Measurements from ENCODE around the gene RER1. TPM values are rescaled to one million over a fixed set of nuclear protein-coding genes. Genes with fewer than 3 reads are reported as not detected.

Gene RER1, protein sequence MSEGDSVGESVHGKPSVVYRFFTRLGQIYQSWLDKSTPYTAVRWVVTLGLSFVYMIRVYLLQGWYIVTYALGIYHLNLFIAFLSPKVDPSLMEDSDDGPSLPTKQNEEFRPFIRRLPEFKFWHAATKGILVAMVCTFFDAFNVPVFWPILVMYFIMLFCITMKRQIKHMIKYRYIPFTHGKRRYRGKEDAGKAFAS
- 89.7 and 98.1 TPM in 2 replicates for total RNA-seq

GRCh38 chr1:2391041-2391930, at the start of gene RER1, which contains the start of gene MORN1:
Gene RER1, plus strand, starts transcription at chr1:2391841. Its CDS starts 3,950 bp downstream, at chr1:2395791.
Gene MORN1, minus strand, starts transcription at chr1:2391554. Its CDS starts 21 bp downstream, at chr1:2391533.

GRCh38 chr1:2412395-2412772, 20.7 kb downstream of the RER1 start, which contains the start of gene PEX10:
Gene PEX10, minus strand, starts transcription at chr1:2412564. Its CDS starts 62 bp downstream, at chr1:2412502.

Other genes with a start within 250 kb of the RER1 start
- 16.7 and 23.2 TPM in 2 replicates for gene FAAP20, start 197.1 kb upstream of the RER1 start, total RNA-seq
- 19.9 and 21.7 TPM in 2 replicates for gene SKI, start 163.5 kb upstream of the RER1 start, total RNA-seq
- 13.7 and 19.6 TPM in 2 replicates for gene MORN1, start 287 bp upstream of the RER1 start, total RNA-seq
- gene PEX10, start 20.7 kb downstream of the RER1 start, total RNA-seq = 38.4 and 42.6 TPM in 2 replicates
- 0.11 and 0.12 TPM in 2 replicates for gene PLCH2, start 84.4 kb downstream of the RER1 start, total RNA-seq
- 28.1 and 33.4 TPM in 2 replicates for gene PANK4, start 134.8 kb downstream of the RER1 start, total RNA-seq
- gene HES5, start 138.4 kb downstream of the RER1 start, total RNA-seq = not detected in 2 replicates
- gene TNFRSF14, start 164.5 kb downstream of the RER1 start, total RNA-seq = 16.5 and 35.4 TPM in 2 replicates
- gene PRXL2B, start 194.9 kb downstream of the RER1 start, total RNA-seq = 11.7 and 13.4 TPM in 2 replicates
- 0.22 TPM in 1 of 2 replicates, not detected in the other for gene MMEL1, start 241.2 kb downstream of the RER1 start, total RNA-seq

Data from uterine smooth muscle cell (primary cell).